GM18858 (cell line): ENCODE measurements around the gene SLC26A2.
"Not testable (repeated sequence)": the region's sequence is repeated elsewhere in the genome, so short reads cannot be mapped to it uniquely, and the experiment has no call there.

Source experiments
- ATAC-seq: cut with Tn5 transposase; IDR thresholded peaks from one replicate; pipeline ENCODE4 v1.9.1; 2021; ENCODE audit not compliant: unreplicated experiment

The SLC26A2 gene

DNA sequence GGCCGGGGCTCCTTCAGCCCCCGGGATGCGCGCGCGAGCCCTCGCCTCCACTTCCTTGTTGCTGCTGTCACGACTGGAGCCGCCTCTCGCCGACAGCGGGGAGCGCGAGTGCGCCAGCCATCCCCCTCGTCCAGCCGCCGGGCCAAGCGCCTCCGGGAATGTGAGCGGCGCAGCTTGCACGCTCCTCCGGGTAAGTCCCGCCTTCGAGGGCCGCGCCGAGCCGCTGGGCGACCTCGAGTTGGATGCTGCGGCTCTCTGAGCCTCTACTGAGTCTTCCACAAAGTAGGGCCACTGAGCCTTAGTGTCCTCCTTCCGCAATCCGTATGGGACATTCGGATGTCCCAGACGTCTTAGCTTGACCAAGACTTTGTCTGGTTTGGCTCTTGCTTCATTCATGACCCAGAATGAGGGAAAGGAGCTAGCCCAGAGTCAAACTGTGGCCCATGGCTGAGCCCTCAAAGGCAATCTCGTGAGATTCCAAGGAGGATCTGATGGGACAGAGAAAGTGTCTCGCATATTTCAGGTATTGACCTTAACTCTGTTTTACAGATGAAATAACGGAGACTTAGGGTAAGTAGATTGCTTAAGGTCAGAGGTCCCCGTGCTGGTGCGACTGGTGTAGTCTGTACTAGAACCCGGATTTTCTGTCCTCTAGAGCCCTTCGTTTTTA lies 40.6 kb downstream of the SLC26A2 start:
- peak; percentile 2 for ATAC-seq

- peak; percentile 60 for ATAC-seq
Observed at GRCh38 chr5:150001660-150002486, 41.3 kb downstream of the SLC26A2 start.

DNA sequence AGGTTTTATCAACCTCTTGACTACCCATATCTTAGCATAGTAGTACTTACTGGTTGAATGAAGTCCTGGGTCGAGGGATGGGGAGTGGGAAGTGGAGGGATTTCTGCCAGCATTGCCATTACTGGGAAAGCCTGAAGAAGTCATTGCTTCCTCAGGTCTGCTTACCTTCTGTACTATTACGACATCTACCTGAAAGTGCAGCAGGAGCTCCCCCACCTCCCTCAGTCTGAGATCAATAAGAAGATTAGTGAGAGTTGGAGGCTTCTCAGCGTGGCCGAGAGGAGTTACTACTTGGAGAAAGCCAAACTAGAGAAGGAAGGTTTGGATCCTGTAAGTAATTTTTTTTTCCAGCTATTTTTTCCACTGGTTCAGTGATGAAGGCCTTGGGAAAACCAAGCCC lies 45.8 kb downstream of the SLC26A2 start:
- ATAC-seq = no peak

- no peak for ATAC-seq
Observed at GRCh38 chr5:150007050-150007449, 46.5 kb downstream of the SLC26A2 start.

- ATAC-seq = no peak
Observed at GRCh38 chr5:150009671-150010387, 49.3 kb downstream of the SLC26A2 start.

GRCh38 chr5:150013931-150014330 lies 53.4 kb downstream of the SLC26A2 start:
- ATAC-seq = no peak

- no peak for ATAC-seq
Observed at GRCh38 chr5:150014456-150014855, 53.9 kb downstream of the SLC26A2 start.

- ATAC-seq = no peak
Observed at GRCh38 chr5:150015415-150015814, 54.9 kb downstream of the SLC26A2 start.

GRCh38 chr5:150016537-150016936 lies 56.0 kb downstream of the SLC26A2 start:
- ATAC-seq = no peak

DNA sequence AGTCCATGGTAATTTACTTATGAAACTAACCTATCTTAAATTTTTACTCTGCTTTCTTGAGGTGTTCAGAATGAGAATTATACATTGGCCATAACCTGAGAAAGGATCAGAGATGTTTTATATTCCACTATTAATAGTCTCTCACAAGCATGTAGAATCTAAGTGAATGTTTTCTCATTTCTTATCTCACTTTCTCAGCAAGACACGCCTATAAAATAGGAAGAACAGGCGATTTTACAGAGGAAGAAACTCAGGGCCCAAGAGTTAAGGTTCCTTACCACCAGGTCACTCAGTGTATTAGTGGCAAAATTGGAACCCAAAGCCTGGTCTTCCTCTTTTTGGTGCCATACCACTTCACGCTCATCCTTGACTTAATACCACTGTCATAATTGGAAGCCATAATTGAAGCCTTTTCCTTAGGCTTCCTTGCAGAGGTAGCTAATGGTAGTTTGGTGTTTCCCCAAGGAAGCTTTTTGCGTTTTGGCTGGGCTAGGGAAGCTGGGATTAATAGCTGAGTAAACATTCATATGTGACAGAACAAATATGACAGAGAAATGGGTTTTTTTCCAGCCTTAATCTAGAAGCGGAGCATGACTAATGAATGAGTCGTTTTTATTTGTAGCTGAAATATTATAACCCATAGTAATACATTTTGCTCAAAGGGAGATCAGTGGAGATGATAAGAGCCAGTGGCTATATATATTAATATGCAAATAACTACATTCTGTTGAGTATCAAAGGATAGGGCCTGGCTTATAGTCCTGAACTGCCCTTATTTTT lies 56.9 kb downstream of the SLC26A2 start:
- no peak for ATAC-seq

- no peak for ATAC-seq
Observed at GRCh38 chr5:150020249-150020648, 59.7 kb downstream of the SLC26A2 start.

GRCh38 chr5:150021491-150022157 lies 61.1 kb downstream of the SLC26A2 start:
- no peak for ATAC-seq

DNA sequence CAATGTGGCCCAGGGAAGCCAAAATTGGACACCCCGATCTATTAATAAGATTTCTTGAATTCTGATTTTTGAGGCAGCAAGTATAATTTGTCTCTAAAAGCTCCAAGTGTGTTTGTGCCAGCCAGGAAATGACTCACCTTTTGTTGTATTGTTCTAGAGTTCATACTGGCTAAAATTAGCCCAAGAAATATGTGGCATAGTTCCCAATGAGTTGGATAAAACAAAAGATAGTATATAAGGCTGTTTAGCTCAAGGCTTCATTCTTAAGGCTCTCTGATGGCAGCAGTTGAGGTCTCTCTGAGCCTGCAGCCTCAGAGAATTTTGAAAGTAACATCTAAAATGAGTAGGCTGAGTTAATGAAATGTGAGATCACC lies 61.6 kb downstream of the SLC26A2 start:
- no peak for ATAC-seq

DNA sequence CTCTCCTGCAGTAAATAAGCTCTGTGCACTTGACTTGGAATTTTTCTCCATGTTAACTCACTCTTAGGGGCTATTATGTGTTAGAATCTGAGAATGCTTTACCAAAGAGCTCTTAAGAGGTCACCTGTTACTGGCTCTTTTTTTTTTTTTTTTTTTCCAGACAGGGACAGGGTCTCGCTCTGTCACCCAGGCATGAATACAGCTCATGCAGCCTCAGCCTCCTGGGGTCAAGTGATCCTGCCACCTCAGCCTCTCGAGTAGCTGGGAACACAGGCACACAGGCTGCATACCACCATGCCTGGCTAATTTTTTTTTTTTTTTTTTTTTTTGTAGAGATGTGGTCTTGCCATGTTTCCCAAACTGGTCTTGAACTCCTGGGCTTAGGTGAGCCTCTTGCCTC lies 62.1 kb downstream of the SLC26A2 start:
- ATAC-seq = no peak

DNA sequence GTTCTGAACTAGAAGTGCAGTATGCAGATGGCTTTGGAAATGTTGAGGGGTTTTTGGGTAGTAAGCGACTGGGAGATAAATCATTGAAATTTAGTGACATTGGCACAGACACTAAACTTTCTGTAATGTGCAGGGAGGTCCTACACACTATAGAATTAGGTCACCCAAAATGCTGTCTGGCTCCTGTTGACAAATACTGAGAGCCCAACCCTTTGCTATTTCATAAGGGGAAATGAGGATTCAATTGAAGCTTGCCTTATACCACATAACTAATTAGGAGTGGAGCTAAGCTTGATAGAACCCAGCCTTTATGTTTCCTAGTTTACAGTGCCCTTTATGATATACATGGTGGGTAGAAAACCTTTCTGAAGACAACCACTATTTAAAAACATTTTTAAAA lies 62.6 kb downstream of the SLC26A2 start:
- no peak for ATAC-seq

DNA sequence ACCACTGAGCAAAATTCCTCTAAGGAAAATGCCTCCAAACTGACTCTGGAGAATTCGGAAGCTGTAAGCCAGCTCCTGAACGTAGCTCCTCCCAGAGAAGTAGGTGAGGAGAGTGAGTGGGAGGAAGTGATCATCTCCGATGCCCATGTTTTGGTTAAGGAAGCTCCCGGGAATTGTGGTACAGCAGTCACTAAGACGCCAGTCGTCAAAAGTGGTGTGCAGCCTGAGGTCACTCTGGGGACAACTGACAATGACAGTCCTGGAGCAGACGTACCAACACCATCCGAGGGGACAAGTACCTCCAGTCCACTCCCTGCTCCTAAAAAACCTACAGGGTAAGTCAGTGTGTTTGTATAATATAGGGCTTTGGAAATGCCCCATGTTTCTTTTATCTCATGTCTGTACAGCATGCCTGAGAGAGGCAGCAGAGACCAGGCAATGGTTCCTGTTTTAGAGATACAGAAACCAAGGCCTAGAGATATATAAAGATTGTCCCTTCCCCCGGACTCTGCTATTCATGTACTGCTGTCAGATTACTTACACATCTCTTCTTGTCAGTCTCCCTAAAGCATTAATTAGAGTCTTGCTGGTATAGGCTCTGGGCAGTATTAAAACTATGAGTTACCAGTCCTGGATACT lies 63.9 kb downstream of the SLC26A2 start:
- no peak for ATAC-seq

DNA sequence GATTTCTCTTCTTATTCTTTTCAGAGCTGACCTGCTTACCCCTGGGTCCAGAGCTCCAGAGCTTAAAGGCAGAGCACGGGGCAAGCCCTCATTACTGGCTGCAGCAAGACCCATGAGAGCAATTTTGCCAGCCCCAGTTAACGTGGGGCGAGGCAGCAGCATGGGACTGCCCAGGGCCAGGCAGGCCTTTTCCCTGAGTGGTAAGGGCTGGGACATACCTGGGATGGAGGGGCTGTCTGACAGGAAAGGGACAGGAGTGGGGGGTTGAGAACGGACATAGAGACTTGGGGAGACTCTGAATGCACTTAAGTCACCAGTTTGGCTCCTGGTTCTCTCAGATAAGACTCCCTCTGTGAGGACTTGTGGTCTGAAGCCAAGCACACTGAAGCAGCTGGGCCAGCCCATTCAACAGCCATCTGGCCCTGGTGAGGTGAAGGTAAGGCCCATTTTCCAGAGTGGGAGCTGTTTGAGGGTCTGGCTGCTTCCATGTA lies 66.2 kb downstream of the SLC26A2 start:
- no peak for ATAC-seq

GRCh38 chr5:150028047-150028446 lies 67.5 kb downstream of the SLC26A2 start:
- ATAC-seq = not testable (repeated sequence)

DNA sequence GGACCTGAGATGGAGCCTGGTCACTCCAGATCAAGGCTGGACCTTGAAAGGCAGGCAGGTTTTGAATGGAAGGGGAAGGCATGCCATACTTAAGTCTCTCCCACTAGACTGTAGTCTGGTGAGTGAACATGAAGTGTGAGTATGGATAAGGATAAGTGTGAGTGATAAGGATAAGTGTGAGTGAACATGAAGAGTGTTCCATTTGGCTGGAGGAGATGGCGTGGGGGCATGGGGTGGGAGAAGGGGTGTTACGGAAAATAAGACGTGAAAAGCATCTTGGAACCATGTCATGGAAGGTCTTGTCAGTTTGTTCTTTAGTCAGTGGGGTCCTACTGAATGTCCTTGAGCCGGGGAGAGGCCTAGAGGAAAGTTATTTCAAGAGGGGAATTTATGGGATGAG lies 72.8 kb downstream of the SLC26A2 start:
- no peak for ATAC-seq

- ATAC-seq = no peak
Observed at GRCh38 chr5:150034662-150035061, 74.1 kb downstream of the SLC26A2 start.
